NOMO-1 (cell line): ENCODE results near the gene LDHB.
"Not testable (repeated sequence)": the region's sequence is repeated elsewhere in the genome, so short reads cannot be mapped to it uniquely, and the experiment has no call there.

Source experiments
- DNase-seq, 2 experiments: peaks; one replicate each; lab custom pipeline; 2025; ENCODE audit not compliant: unreplicated experiment in 2 of 2; lab: John Stamatoyannopoulos, UW

Gene LDHB

GRCh38 chr12:21662122-21662792, 4.6 kb upstream of the LDHB start:
- no peak for DNase-seq

- DNase-seq = not testable (repeated sequence)
These were observed 3.9 kb upstream of the LDHB start for GRCh38 chr12:21661396-21662093.

GRCh38 chr12:21659383-21659782, 1.7 kb upstream of the LDHB start:
- DNase-seq = no peak

- DNase-seq = peak; percentile 22 to 52
These were observed 727 bp downstream of the LDHB start for GRCh38 chr12:21656905-21657325.

GRCh38 chr12:21655591-21655990, 2.1 kb downstream of the LDHB start:
- DNase-seq = no peak

GRCh38 chr12:21651821-21652220, 5.8 kb downstream of the LDHB start:
- DNase-seq = no peak

GRCh38 chr12:21650997-21651396, 6.6 kb downstream of the LDHB start:
- DNase-seq = no peak

GRCh38 chr12:21649034-21649433, 8.6 kb downstream of the LDHB start:
- no peak for DNase-seq

- no peak for DNase-seq
These were observed 9.3 kb downstream of the LDHB start for GRCh38 chr12:21648378-21648777.

- no peak for DNase-seq
These were observed 10.5 kb downstream of the LDHB start for GRCh38 chr12:21647179-21647578.

- DNase-seq = not testable (repeated sequence)
These were observed 12.6 kb downstream of the LDHB start for GRCh38 chr12:21645041-21645500.

GRCh38 chr12:21644516-21644915, 13.1 kb downstream of the LDHB start:
- DNase-seq = no peak

- DNase-seq = no peak
These were observed 13.9 kb downstream of the LDHB start for GRCh38 chr12:21643758-21644157.

GRCh38 chr12:21642707-21643389, 14.8 kb downstream of the LDHB start:
- no peak for DNase-seq

GRCh38 chr12:21638054-21638891, 19.4 kb downstream of the LDHB start:
- no peak for DNase-seq

GRCh38 chr12:21634245-21634644, 23.4 kb downstream of the LDHB start:
- DNase-seq = no peak

- no peak for DNase-seq
These were observed 26.3 kb downstream of the LDHB start for GRCh38 chr12:21631367-21631766.

- no peak for DNase-seq
These were observed 29.7 kb downstream of the LDHB start for GRCh38 chr12:21627924-21628323.

GRCh38 chr12:21618566-21618965, 39.1 kb downstream of the LDHB start:
- no peak for DNase-seq

GRCh38 chr12:21617030-21617429, 40.6 kb downstream of the LDHB start:
- no peak for DNase-seq

GRCh38 chr12:21615431-21615830, 42.2 kb downstream of the LDHB start:
- peak; percentile 75 to 88 for DNase-seq
